ENCODE data around the gene QSOX2.

The QSOX2 gene

GRCh38 chr9:136190237-136190601 is 55.4 kb downstream of the QSOX2 start:
- no peak for DNase-seq (ENCODE audit: low read depth)

GRCh38 chr9:136189394-136190236 is 56.0 kb downstream of the QSOX2 start:
- DNase-seq (ENCODE audit: low read depth), result no peak

GRCh38 chr9:136187683-136188586 is 57.7 kb downstream of the QSOX2 start:
- DNase-seq (ENCODE audit: low read depth), result no peak

- DNase-seq (ENCODE audit: low read depth), result no peak
Measured at GRCh38 chr9:136187197-136187596, 58.4 kb downstream of the QSOX2 start.

GRCh38 chr9:136186386-136186785 is 59.2 kb downstream of the QSOX2 start:
- DNase-seq (ENCODE audit: low read depth), result no peak

- DNase-seq (ENCODE audit: low read depth), result no peak
Measured at GRCh38 chr9:136185596-136186366, 59.8 kb downstream of the QSOX2 start.

GRCh38 chr9:136185066-136185465 is 60.5 kb downstream of the QSOX2 start:
- DNase-seq (ENCODE audit: low read depth), result no peak

GRCh38 chr9:136182850-136183422 is 62.7 kb downstream of the QSOX2 start:
- DNase-seq (ENCODE audit: low read depth), result no peak

- no peak for DNase-seq (ENCODE audit: low read depth)
Measured at GRCh38 chr9:136182420-136182787, 63.2 kb downstream of the QSOX2 start.

- DNase-seq (ENCODE audit: low read depth), result no peak
Measured at GRCh38 chr9:136181784-136182419, 63.7 kb downstream of the QSOX2 start.

GRCh38 chr9:136180586-136180985 is 65.0 kb downstream of the QSOX2 start:
- no peak for DNase-seq (ENCODE audit: low read depth)

- no peak for DNase-seq (ENCODE audit: low read depth)
Measured at GRCh38 chr9:136179761-136180160, 65.9 kb downstream of the QSOX2 start.

GRCh38 chr9:136179101-136179616 is 66.5 kb downstream of the QSOX2 start:
- DNase-seq (ENCODE audit: low read depth), result no peak

GRCh38 chr9:136178773-136179075 is 66.9 kb downstream of the QSOX2 start:
- no peak for DNase-seq (ENCODE audit: low read depth)

- DNase-seq (ENCODE audit: low read depth), result no peak
Measured at GRCh38 chr9:136178061-136178772, 67.4 kb downstream of the QSOX2 start.

GRCh38 chr9:136177224-136177623 is 68.4 kb downstream of the QSOX2 start:
- DNase-seq (ENCODE audit: low read depth), result no peak

GRCh38 chr9:136175616-136176197 is 69.9 kb downstream of the QSOX2 start:
- DNase-seq (ENCODE audit: low read depth), result no peak

GRCh38 chr9:136174779-136175615 is 70.6 kb downstream of the QSOX2 start:
- no peak for DNase-seq (ENCODE audit: low read depth)

- DNase-seq (ENCODE audit: low read depth), result no peak
Measured at GRCh38 chr9:136173648-136174290, 71.8 kb downstream of the QSOX2 start.

All from HS-27A (cell line).